CD4-positive, alpha-beta memory T cell (primary cell): ENCODE measurements around the gene MLXIP. TPM values are rescaled to one million over a fixed set of nuclear protein-coding genes. Genes with fewer than 3 reads are reported as not detected.
"Not testable (repeated sequence)": the region's sequence is repeated elsewhere in the genome, so short reads cannot be mapped to it uniquely, and the experiment has no call there.

ENCODE experiments used
- CTCF ChIA-PET: fragments of 350-600 bp; sonication (Branson Sonifier 250); formaldehyde crosslinking; loops from one replicate; lab custom pipeline; 2021; ENCODE audit warnings: inconsistent platforms; ENCODE audit not compliant: partially characterized antibody; lab: Charles Lee
- POLR2A ChIA-PET: fragments of 350-600 bp; sonication (Branson Sonifier 250); formaldehyde crosslinking; loops from one replicate; lab custom pipeline; 2021; ENCODE audit not compliant: partially characterized antibody; lab: Charles Lee
- DNase-seq, 5 donors: peaks; one replicate each; pipeline versions ENCODE4 v3.0.0 to v3.0.0-alpha.2; 2020 to 2022; ENCODE audit warnings: mixed read lengths in 1 of 5
- H3K27ac ChIP-seq: one replicate; pipeline ENCODE4 v1.7.0; 2013; ENCODE audit warnings: low read depth, low read length
- H3K27me3 ChIP-seq: 2 replicates; pipeline ENCODE4 v1.7.0; 2013; ENCODE audit warnings: mild to moderate bottlenecking, low read length, moderate library complexity; ENCODE audit not compliant: insufficient read depth
- H3K36me3 ChIP-seq: 2 replicates; pipeline ENCODE4 v1.7.0; 2013; ENCODE audit warnings: mild to moderate bottlenecking, low read length, moderate library complexity; ENCODE audit not compliant: insufficient read depth
- H3K4me1 ChIP-seq: 2 replicates; pipeline ENCODE4 v1.7.0; 2013; ENCODE audit warnings: mild to moderate bottlenecking, low read length, moderate library complexity; ENCODE audit not compliant: insufficient read depth
- H3K4me3 ChIP-seq, 2 donors: one replicate each; pipeline ENCODE4 v1.7.0; 2013; ENCODE audit warnings: low read length in 2 of 2, mild to moderate bottlenecking in 1 of 2
- H3K9me3 ChIP-seq, 2 donors: one replicate each; pipeline ENCODE4 v1.7.0; 2013; ENCODE audit warnings: low read length in 2 of 2, control low read depth in 1 of 2; ENCODE audit not compliant: control insufficient read depth in 1 of 2
- H3K27ac Mint-ChIP-seq, 7 donors: one replicate each; pipeline ENCODE4 v1.8.0; 2020 to 2021; ENCODE audit warnings: mixed read lengths in 7 of 7, mild to moderate bottlenecking in 6 of 7, inconsistent platforms in 3 of 7, moderate library complexity in 3 of 7
- H3K27me3 Mint-ChIP-seq, 2 donors: one replicate each; pipeline ENCODE4 v1.8.0; 2020 to 2021; ENCODE audit warnings: mixed read lengths in 2 of 2
- H3K36me3 Mint-ChIP-seq, 2 donors: one replicate each; pipeline ENCODE4 v1.8.0; 2020 to 2021; ENCODE audit warnings: mixed read lengths in 2 of 2, inconsistent platforms in 1 of 2, mild to moderate bottlenecking in 1 of 2
- H3K4me1 Mint-ChIP-seq, 4 donors: one replicate each; pipeline ENCODE4 v1.8.0; 2020 to 2021; ENCODE audit warnings: mixed read lengths in 4 of 4, mild to moderate bottlenecking in 1 of 4
- H3K4me3 Mint-ChIP-seq, 8 donors: one replicate each; pipeline ENCODE4 v1.8.0; 2020 to 2021; ENCODE audit warnings: mixed read lengths in 8 of 8, mild to moderate bottlenecking in 7 of 8, moderate library complexity in 6 of 8, inconsistent platforms in 3 of 8
- H3K9me3 Mint-ChIP-seq, 8 donors: one replicate each; pipeline ENCODE4 v1.8.0; 2020 to 2021; ENCODE audit warnings: mixed read lengths in 8 of 8, mild to moderate bottlenecking in 5 of 8, inconsistent platforms in 3 of 8, moderate library complexity in 1 of 8
- intact Hi-C: fragments of 100-400 bp; cut with micrococcal nuclease; formaldehyde crosslinking; loops from one replicate; pipeline ENCODE4 v1.15.1; 2023
- polyA plus RNA-seq, 2 donors: library from polyadenylated mRNA; unstranded; fragments of 300-500 nt; fragmentation: Illumina TruSeq; gene quantifications; one replicate each; pipeline ENCODE4 v1.2.3, GENCODE V29; 2021
- total RNA-seq, 2 experiments: library from RNA; stranded (reverse); gene quantifications; one replicate each; pipeline ENCODE4 v1.2.3, GENCODE V29; 2021

Gene MLXIP
- total and polyA plus RNA-seq, 4 experiments from 2014 or later, result 2.7 to 88.1 (median 51.7) TPM

GRCh38 chr12:122102331-122102730, 23.8 kb downstream of the MLXIP start:
- Histone ChIP-seq H3K36me3 (no peaks in the 10 kb centered on the region), H3K9me3 (no peaks in the 10 kb centered on the region), H3K4me1 (peaks cover 83% of the 10 kb centered on the region), H3K4me3 (no peak overlapping the region), H3K27ac (no peak overlapping the region), H3K27me3 (no peaks in the 10 kb centered on the region)
- Mint-ChIP-seq H3K27ac (peak overlapping the region; percentile 20 to 78 (median 57)), H3K4me3 (peak overlapping the region in 4 of 8 donors; percentile 18 to 52 (median 28)), H3K36me3 (peaks cover 0 to 4% of the 10 kb centered on the region in 2 donors), H3K4me1 (peaks cover 49 to 93% (median 77%) of the 10 kb centered on the region in 4 donors), H3K27me3 (no peaks in the 10 kb centered on the region), H3K9me3 (no peaks in the 10 kb centered on the region)
- intact Hi-C loops, result no loop called here
- CTCF ChIA-PET, result interaction anchor here (1.0 to 1.9 kb wide), 3 partner anchors 14 to 48 kb away, joined by 3 to 5 read pairs (median 4); no protein-coding TSS in a partner anchor
- DNase-seq, result no peak
- POLR2A ChIA-PET, result interaction anchor here (0.6 to 1.6 kb wide), 3 partner anchors 10 to 132 kb away, joined by 3 to 4 read pairs (median 3); partner anchors contain the start of gene MLXIP

GRCh38 chr12:122104844-122105243, 26.3 kb downstream of the MLXIP start:
- ChIA-PET CTCF (interaction anchor here (0.7 to 1.7 kb wide), 4 partner anchors 8 to 117 kb away, joined by 3 to 7 read pairs (median 6); no protein-coding TSS in a partner anchor), POLR2A (interaction anchor here (0.6 to 1.6 kb wide), 4 partner anchors 23 to 869 kb away, joined by 4 to 9 read pairs (median 5); no protein-coding TSS in a partner anchor)
- intact Hi-C loops, result loop anchor here (2.0 kb wide), 1 partner anchor 14 kb away; no protein-coding TSS in a partner anchor

GRCh38 chr12:122105496-122105895, 26.9 kb downstream of the MLXIP start:
- peaks cover 76% of the 10 kb centered on the region for H3K4me1 ChIP-seq
- CTCF ChIA-PET, result interaction anchor here (1.5 to 1.7 kb wide), 3 partner anchors 9 to 51 kb away, joined by 6 to 7 read pairs (median 7); no protein-coding TSS in a partner anchor
- H3K4me3 ChIP-seq, result not testable (repeated sequence)

More at GRCh38 chr12:122104844-122105243, 26.3 kb downstream of the MLXIP start:
- Histone ChIP-seq H3K9me3 (no peaks in the 10 kb centered on the region), H3K36me3 (no peaks in the 10 kb centered on the region), H3K4me1 (peaks cover 83% of the 10 kb centered on the region), H3K27me3 (no peaks in the 10 kb centered on the region), H3K4me3 (no peak overlapping the region), H3K27ac (no peak overlapping the region)
- Mint-ChIP-seq H3K36me3 (peaks cover 0 to 1% of the 10 kb centered on the region in 2 donors), H3K27ac (peak overlapping the region; percentile 19 to 82 (median 68)), H3K9me3 (no peaks in the 10 kb centered on the region), H3K27me3 (no peaks in the 10 kb centered on the region), H3K4me1 (peaks cover 42 to 94% (median 74%) of the 10 kb centered on the region in 4 donors), H3K4me3 (peak overlapping the region; percentile 41 to 82 (median 64))
- peak in 1 of 5 donors; percentile 46 for DNase-seq

GRCh38 chr12:122106843-122107242, 28.3 kb downstream of the MLXIP start:
- H3K4me3 Mint-ChIP-seq, result peak overlapping the region in 2 of 8 donors; percentile 61 to 64
- no peaks in the 10 kb centered on the region for H3K9me3 Mint-ChIP-seq
- Histone ChIP-seq H3K9me3 (no peaks in the 10 kb centered on the region), H3K36me3 (no peaks in the 10 kb centered on the region), H3K4me1 (peaks cover 65% of the 10 kb centered on the region), H3K27me3 (no peaks in the 10 kb centered on the region), H3K4me3 (no peak overlapping the region), H3K27ac (no peak overlapping the region)
- CTCF ChIA-PET, result interaction anchor here (0.7 to 1.6 kb wide), 6 partner anchors 12 to 395 kb away, joined by 3 to 8 read pairs (median 3); partner anchors contain the start of genes CFAP251 and TMEM120B
- H3K27me3 Mint-ChIP-seq, result no peaks in the 10 kb centered on the region
- DNase-seq, result peak in 1 of 5 donors; percentile 12
- peak overlapping the region in 1 of 7 donors; percentile 46 for H3K27ac Mint-ChIP-seq
- peaks cover 34 to 85% (median 64%) of the 10 kb centered on the region in 4 donors for H3K4me1 Mint-ChIP-seq
- intact Hi-C loops, result no loop called here
- H3K36me3 Mint-ChIP-seq, result peaks cover 0 to 1% of the 10 kb centered on the region in 2 donors
- POLR2A ChIA-PET, result interaction anchor here (1.0 to 1.7 kb wide), 3 partner anchors 13 to 29 kb away, joined by 3 to 5 read pairs (median 3); no protein-coding TSS in a partner anchor

More at GRCh38 chr12:122105496-122105895, 26.9 kb downstream of the MLXIP start:
- not testable (repeated sequence) for H3K36me3 Mint-ChIP-seq, H3K27me3 ChIP-seq, H3K27ac ChIP-seq, H3K9me3 Mint-ChIP-seq, DNase-seq, H3K27me3 Mint-ChIP-seq, H3K9me3 ChIP-seq, H3K36me3 ChIP-seq
- Mint-ChIP-seq H3K4me3 (peak overlapping the region; percentile 16 to 83 (median 66)), H3K4me1 (peaks cover 37 to 92% (median 70%) of the 10 kb centered on the region in 4 donors), H3K27ac (peak overlapping the region in 5 of 7 donors; percentile 4 to 54 (median 52))
- POLR2A ChIA-PET, result interaction anchor here (1.3 to 1.6 kb wide), 2 partner anchors 24 to 27 kb away, joined by 6 to 9 read pairs; no protein-coding TSS in a partner anchor
- intact Hi-C loops, result loop anchor here (2.0 kb wide), 1 partner anchor 15 kb away; no protein-coding TSS in a partner anchor

GRCh38 chr12:122107261-122107660, 28.7 kb downstream of the MLXIP start:
- peaks cover 62% of the 10 kb centered on the region for H3K4me1 ChIP-seq
- H3K4me3 Mint-ChIP-seq, result peak overlapping the region in 1 of 8 donors; percentile 64
- no peak overlapping the region for H3K27ac ChIP-seq
- no peak for DNase-seq
- H3K36me3 ChIP-seq, result no peaks in the 10 kb centered on the region
- POLR2A ChIA-PET, result interaction anchor here (1.0 to 1.7 kb wide), 4 partner anchors 8 to 29 kb away, joined by 3 to 5 read pairs (median 4); no protein-coding TSS in a partner anchor
- peak overlapping the region in 5 of 7 donors; percentile 33 to 84 (median 57) for H3K27ac Mint-ChIP-seq
- H3K4me3 ChIP-seq, result no peak overlapping the region
- H3K4me1 Mint-ChIP-seq, result peaks cover 37 to 84% (median 65%) of the 10 kb centered on the region in 4 donors
- no peaks in the 10 kb centered on the region for H3K27me3 Mint-ChIP-seq
- CTCF ChIA-PET, result interaction anchor here (0.6 to 1.6 kb wide), 7 partner anchors 12 to 425 kb away, joined by 3 to 8 read pairs (median 3); partner anchors contain the start of genes CFAP251 and TMEM120B
- peaks cover 0 to 1% of the 10 kb centered on the region in 2 donors for H3K36me3 Mint-ChIP-seq
- no peaks in the 10 kb centered on the region for H3K9me3 ChIP-seq
- intact Hi-C loops, result no loop called here
- no peaks in the 10 kb centered on the region for H3K9me3 Mint-ChIP-seq
- H3K27me3 ChIP-seq, result no peaks in the 10 kb centered on the region

- ChIA-PET POLR2A (interaction anchor here (1.2 kb wide), 1 partner anchor 11 kb away, joined by 3 read pairs; no protein-coding TSS in a partner anchor), CTCF (interaction anchor here (0.5 to 1.9 kb wide), 5 partner anchors 11 to 1528 kb away, joined by 3 to 8 read pairs (median 3); no protein-coding TSS in a partner anchor)
- Mint-ChIP-seq H3K9me3 (no peaks in the 10 kb centered on the region), H3K27ac (peak overlapping the region in 3 of 7 donors; percentile 18 to 57 (median 32)), H3K36me3 (peaks cover 0 to 1% of the 10 kb centered on the region in 2 donors), H3K4me1 (peaks cover 21 to 49% (median 40%) of the 10 kb centered on the region in 4 donors), H3K4me3 (no peak overlapping the region), H3K27me3 (no peaks in the 10 kb centered on the region)
- Histone ChIP-seq H3K36me3 (no peaks in the 10 kb centered on the region), H3K27me3 (no peaks in the 10 kb centered on the region), H3K27ac (no peak overlapping the region), H3K4me1 (peaks cover 30% of the 10 kb centered on the region), H3K9me3 (no peaks in the 10 kb centered on the region), H3K4me3 (no peak overlapping the region)
- intact Hi-C loops, result no loop called here
- no peak for DNase-seq
These were observed 32.6 kb downstream of the MLXIP start for GRCh38 chr12:122111089-122111641.
